GM12864 (cell line): Measurements from ENCODE around the gene ABCC10.
"Not testable (repeated sequence)": the region's sequence is repeated elsewhere in the genome, so short reads cannot be mapped to it uniquely, and the experiment has no call there.

ENCODE experiments used
- DNase-seq: peaks from one replicate; pipeline ENCODE4 v3.0.0-alpha.2; 2011; ENCODE audit warnings: low read depth
- H3K4me3 ChIP-seq: 2 replicates; pipeline ENCODE4 v1.5.1; 2011; ENCODE audit warnings: mild to moderate bottlenecking, low read depth, low read length, control low read depth
- CTCF ChIP-seq: IDR thresholded peaks from 2 replicates; pipeline ENCODE4 v1.5.1; 2011; ENCODE audit warnings: low read depth, mild to moderate bottlenecking, moderate library complexity, low read length, control low read depth, inconsistent platforms; ENCODE audit errors: missing control alignments

The ABCC10 gene

DNA sequence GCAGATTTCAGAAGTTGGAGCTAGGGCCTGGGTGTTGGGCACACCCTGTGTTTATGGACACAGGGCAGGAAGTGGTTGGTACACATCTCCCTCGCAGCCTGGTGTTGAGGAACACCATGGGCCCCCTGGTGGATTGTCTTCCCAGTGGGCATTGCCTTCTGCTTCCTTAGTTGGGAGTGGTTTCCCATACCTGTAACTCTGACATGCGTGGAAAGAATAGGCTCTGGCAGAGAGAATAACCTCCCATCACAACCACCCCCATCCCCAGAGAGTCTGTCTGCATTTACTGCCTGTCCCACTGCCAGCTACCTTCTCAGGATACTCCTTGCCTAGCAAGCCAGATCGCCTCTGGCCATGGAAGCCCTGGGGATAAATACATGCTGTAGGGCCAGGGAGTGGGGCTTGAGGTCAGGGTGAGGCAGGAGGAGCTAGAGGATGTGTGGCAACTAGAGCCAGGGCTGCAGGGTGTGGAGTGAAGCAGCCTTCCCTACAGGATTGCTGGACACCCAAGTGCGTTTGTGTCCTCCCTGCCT lies 68.1 kb downstream of the ABCC10 start:
- DNase-seq: no peak
- H3K4me3 ChIP-seq: no peak overlapping the region
- no peak for TF ChIP-seq CTCF

DNA sequence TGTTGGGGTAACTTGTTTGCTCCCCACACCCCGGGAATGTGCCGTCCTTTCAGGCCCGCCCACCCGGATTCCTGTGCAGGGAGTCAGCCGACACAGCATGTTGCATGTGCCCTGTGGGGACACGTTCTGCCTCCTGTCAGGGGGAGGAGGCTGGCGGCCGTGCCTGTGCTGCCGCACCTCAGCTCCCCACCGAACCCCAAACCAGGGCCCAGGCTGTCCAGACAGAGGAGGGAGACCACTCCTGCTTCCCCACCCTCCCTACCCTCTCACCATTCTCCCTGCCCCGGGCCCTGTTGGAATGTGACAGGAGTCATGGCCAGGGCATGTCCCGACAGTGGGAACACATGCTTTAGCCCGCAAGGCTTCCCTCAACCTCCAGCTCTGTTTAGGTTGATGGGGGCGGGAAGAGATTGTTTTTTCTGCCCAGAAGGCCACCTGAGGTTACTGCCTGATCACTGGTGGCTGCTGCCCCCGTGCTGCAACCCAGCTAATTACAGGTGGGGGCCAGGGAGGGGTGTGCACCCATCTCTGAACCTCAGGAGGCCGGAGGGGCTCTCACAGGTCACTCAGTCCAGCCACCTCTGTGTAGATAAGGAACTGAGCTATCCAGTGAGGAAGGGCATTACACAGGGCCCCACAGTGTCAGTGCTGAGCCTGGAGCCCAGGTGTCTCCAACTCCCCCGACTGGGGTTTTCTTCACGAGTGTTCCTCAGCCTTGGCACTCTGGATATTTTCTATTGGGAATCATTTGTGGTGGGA lies 69.2 kb downstream of the ABCC10 start:
- no peak for DNase-seq
- H3K4me3 ChIP-seq: no peak overlapping the region
- TF ChIP-seq CTCF: peak; percentile 54

DNA sequence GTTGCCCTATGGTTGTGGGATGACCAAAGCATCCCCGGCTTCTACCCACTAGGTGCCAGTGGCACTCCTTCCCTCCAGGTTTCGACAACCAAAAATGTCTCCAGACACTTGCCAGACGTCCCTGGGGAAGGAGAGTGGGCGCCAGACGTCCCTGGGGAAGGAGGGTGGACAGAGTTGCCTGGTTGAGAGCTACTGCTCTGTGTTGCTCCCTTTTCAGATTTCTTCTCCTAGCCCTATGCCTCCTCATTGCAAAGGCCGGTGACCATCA lies 69.7 kb downstream of the ABCC10 start:
- TF ChIP-seq CTCF: no peak

DNA sequence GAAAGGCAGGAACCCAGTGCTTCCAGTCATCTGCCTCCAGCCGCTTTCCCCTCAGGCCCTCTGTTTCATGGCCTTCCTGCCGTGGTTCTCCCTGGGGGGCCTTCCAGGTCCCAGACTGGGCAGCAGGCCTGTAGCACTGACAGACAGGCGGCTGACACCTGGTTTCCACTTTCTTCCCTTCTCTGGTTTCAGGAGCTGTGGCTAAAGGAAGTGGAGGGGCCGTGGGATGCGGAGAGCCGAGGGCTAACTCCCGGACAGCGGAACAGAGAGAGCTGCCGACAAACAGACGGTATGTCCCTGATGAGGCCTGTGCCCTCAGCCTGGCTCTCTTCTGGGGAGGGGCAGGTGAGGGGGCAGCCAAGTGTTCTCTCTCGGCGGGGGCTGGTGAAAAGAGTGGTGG lies 70.3 kb downstream of the ABCC10 start:
- no peak for DNase-seq
- no peak for TF ChIP-seq CTCF
- H3K4me3 ChIP-seq: no peak overlapping the region

More for the DNA sequence above, 69.7 kb downstream of the ABCC10 start:
- no peak overlapping the region for H3K4me3 ChIP-seq
- DNase-seq: no peak

DNA sequence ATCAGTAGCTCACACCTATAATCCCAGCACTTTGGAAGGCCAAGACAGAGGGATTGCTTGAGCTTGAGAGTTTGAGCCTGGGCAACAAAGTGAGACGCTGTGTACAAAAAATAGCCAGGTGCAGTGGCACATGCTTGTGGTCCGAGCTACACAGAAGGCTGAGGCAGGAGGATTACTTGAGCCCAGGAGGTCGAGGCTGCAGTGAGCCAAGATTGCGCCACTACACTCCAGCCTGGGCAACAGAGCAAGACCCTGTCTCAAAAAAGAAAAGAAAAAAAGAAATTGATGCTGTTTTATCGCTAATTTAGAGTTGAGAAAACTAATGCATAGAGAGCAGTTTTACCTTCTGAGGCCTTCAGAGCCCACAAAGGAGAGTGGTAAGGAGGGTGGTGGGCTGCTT lies 71.0 kb downstream of the ABCC10 start:
- not testable (repeated sequence) for H3K4me3 ChIP-seq, DNase-seq

DNA sequence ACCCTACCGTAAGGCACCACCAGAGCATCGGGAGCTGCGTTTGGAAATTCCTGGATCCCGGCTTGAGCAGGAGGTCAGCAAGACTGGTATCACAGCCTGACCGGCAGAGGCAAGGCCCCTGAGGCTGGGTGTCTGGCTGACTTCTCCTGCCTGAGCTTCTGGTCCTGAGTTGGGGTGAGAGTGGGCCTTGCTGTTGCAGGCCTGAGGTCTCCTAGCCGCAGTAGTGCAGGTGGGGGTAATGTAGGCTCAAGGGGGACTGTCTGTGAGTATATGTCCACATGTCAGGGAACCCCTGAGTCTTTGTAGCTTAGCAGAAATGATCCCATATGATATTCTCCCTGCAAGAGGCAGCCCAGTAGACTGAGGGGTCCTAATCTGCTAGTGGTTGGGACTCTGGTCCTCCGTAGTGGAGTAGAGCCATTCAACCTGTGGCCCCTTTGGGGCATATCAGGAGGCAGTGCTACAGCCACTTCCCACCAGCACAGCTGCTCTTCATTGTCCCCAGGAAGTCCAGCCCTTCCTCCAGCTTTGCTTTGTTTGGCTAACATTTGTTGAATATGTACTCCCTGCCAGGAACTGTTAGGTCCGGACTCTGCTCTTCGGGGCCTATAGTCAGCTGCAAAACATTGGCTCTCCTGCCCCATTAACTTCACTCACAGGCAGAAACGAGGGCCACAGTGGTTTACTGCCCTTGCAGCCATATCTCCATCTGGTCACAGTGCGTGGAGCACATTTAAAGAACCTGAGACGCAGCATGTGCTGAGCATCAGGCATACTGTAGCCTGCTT lies 71.9 kb downstream of the ABCC10 start:
- H3K4me3 ChIP-seq: no peak overlapping the region
- no peak for TF ChIP-seq CTCF
- DNase-seq: no peak
